Endodermal cell (in vitro differentiated cells): Measurements from ENCODE around the gene NAPA. TPM values are rescaled to one million over a fixed set of nuclear protein-coding genes. Genes with fewer than 3 reads are reported as not detected.

Source experiments
- DNase-seq: peaks from one replicate; pipeline ENCODE4 v3.0.0-alpha.2; 2017
- H3K27ac ChIP-seq: 2 replicates; pipeline ENCODE4 v1.5.1; 2013; ENCODE audit warnings: mild to moderate bottlenecking, low read depth, low read length, moderate library complexity
- H3K27me3 ChIP-seq: 2 replicates; pipeline ENCODE4 v1.6.1; 2013; ENCODE audit warnings: mild to moderate bottlenecking, low read length, moderate library complexity; ENCODE audit not compliant: insufficient read depth, control insufficient read depth, poor library complexity, severe bottlenecking
- H3K36me3 ChIP-seq: 2 replicates; pipeline ENCODE4 v1.7.0; 2013; ENCODE audit warnings: mild to moderate bottlenecking, low read length, moderate library complexity; ENCODE audit not compliant: control insufficient read depth, insufficient read depth
- H3K4me1 ChIP-seq: one replicate; pipeline ENCODE4 v1.7.0; 2013; ENCODE audit warnings: low read length; ENCODE audit not compliant: control insufficient read depth, insufficient read depth
- H3K4me3 ChIP-seq: 2 replicates; pipeline ENCODE4 v1.5.1; 2013; ENCODE audit warnings: mild to moderate bottlenecking, low read length, moderate library complexity
- H3K9ac ChIP-seq: 2 replicates; pipeline ENCODE4 v1.6.1; 2013; ENCODE audit warnings: mild to moderate bottlenecking, low read length, moderate library complexity; ENCODE audit not compliant: poor library complexity, severe bottlenecking; ENCODE audit errors: extremely low read depth
- H3K9me3 ChIP-seq: 2 replicates; pipeline ENCODE4 v1.6.1; 2013; ENCODE audit warnings: mild to moderate bottlenecking, low read length, moderate library complexity; ENCODE audit not compliant: control insufficient read depth
- H3K27ac Mint-ChIP-seq: 2 replicates; pipeline ENCODE4 v1.8.0; 2020; ENCODE audit warnings: mixed read lengths
- H3K27me3 Mint-ChIP-seq: 2 replicates; pipeline ENCODE4 v1.8.0; 2021; ENCODE audit warnings: mild to moderate bottlenecking, mixed read lengths; ENCODE audit not compliant: insufficient read depth
- H3K36me3 Mint-ChIP-seq: 2 replicates; pipeline ENCODE4 v1.8.0; 2020; ENCODE audit warnings: low read depth, mixed read lengths
- H3K4me1 Mint-ChIP-seq: 2 replicates; pipeline ENCODE4 v1.8.0; 2020; ENCODE audit warnings: mixed read lengths
- H3K4me3 Mint-ChIP-seq: 2 replicates; pipeline ENCODE4 v1.8.0; 2020; ENCODE audit warnings: mild to moderate bottlenecking, moderate library complexity, mixed read lengths
- H3K9me3 Mint-ChIP-seq: 2 replicates; pipeline ENCODE4 v1.8.0; 2020; ENCODE audit warnings: mild to moderate bottlenecking, mixed read lengths
- CTCF ChIP-seq: fragments of 200-600 bp; sonication (generic); conservative IDR thresholded peaks from 2 replicates; pipeline ENCODE4 v1.5.0; 2021; ENCODE audit warnings: antibody characterized with exemption, mild to moderate bottlenecking
- WGBS, 2 experiments: methylation state at CpG; one replicate each; pipeline versions ENCODE4 v1.1.5 to v1.1.7; 2013; ENCODE audit warnings: missing lambda C conversion rate in 2 of 2, mixed read lengths in 1 of 2; ENCODE audit not compliant: insufficient coverage in 1 of 2, insufficient read length in 1 of 2; 5-methylcytosine and 5-hydroxymethylcytosine counted together
- total RNA-seq, 2 donors: library from RNA; stranded (reverse); fragmentation: NEBNext Ultra II Directional in 1 of 2; extraction: Animal tissue kit (Norgen Biotek cat#: 25700) in 1 of 2; gene quantifications; 2 replicates in 1 of 2; 3 replicates in 1 of 2; pipeline ENCODE4 v1.2.1, GENCODE V29; 2021

Gene NAPA
- total RNA-seq, 2 donors from 2014 or later = 66.0 to 73.9 TPM

GRCh38 chr19:47490031-47490430 lies 24.8 kb downstream of the NAPA start:
- 90 to 100% methylated on average over 1 to 7 of the region's 7 CpGs for WGBS, 2 experiments
- Mint-ChIP-seq H3K27ac (no peak overlapping the region), H3K4me3 (no peak overlapping the region)

GRCh38 chr19:47489072-47489914 lies 25.6 kb downstream of the NAPA start:
- Histone ChIP-seq H3K4me1 (no peaks in the 10 kb centered on the region), H3K9me3 (no peaks in the 10 kb centered on the region), H3K27me3 (no peaks in the 10 kb centered on the region), H3K9ac (no peak overlapping the region), H3K27ac (no peak overlapping the region), H3K4me3 (no peak overlapping the region), H3K36me3 (peaks cover 30% of the 10 kb centered on the region)
- Mint-ChIP-seq H3K9me3 (no peaks in the 10 kb centered on the region), H3K4me3 (no peak overlapping the region), H3K36me3 (peaks cover 27% of the 10 kb centered on the region), H3K27me3 (no peaks in the 10 kb centered on the region), H3K4me1 (no peaks in the 10 kb centered on the region), H3K27ac (no peak overlapping the region)
- TF ChIP-seq CTCF = no peak
- 94 to 96% methylated on average over 8 to 17 of the region's 17 CpGs for WGBS, 2 experiments
- no peak for DNase-seq

More at GRCh38 chr19:47490031-47490430, 24.8 kb downstream of the NAPA start:
- Histone ChIP-seq H3K27me3 (no peaks in the 10 kb centered on the region), H3K4me1 (no peaks in the 10 kb centered on the region), H3K9me3 (no peaks in the 10 kb centered on the region), H3K27ac (no peak overlapping the region), H3K4me3 (no peak overlapping the region), H3K9ac (no peak overlapping the region), H3K36me3 (peaks cover 28% of the 10 kb centered on the region)
- H3K4me1 Mint-ChIP-seq = no peaks in the 10 kb centered on the region
- DNase-seq = no peak
- H3K9me3 Mint-ChIP-seq = no peaks in the 10 kb centered on the region
- no peaks in the 10 kb centered on the region for H3K27me3 Mint-ChIP-seq
- H3K36me3 Mint-ChIP-seq = peaks cover 27% of the 10 kb centered on the region
- no peak for TF ChIP-seq CTCF

- Mint-ChIP-seq H3K4me3 (no peak overlapping the region), H3K4me1 (peaks cover 3% of the 10 kb centered on the region), H3K9me3 (no peaks in the 10 kb centered on the region), H3K36me3 (peaks cover 22% of the 10 kb centered on the region), H3K27me3 (no peaks in the 10 kb centered on the region), H3K27ac (no peak overlapping the region)
- H3K27ac ChIP-seq = no peak overlapping the region
- H3K9me3 ChIP-seq = no peaks in the 10 kb centered on the region
- no peak overlapping the region for H3K4me3 ChIP-seq
- 94 to 96% methylated on average over 19 of the region's 19 CpGs for WGBS, 2 experiments
- no peaks in the 10 kb centered on the region for H3K27me3 ChIP-seq
- DNase-seq = no peak
- H3K9ac ChIP-seq = no peak overlapping the region
- no peaks in the 10 kb centered on the region for H3K4me1 ChIP-seq
- peaks cover 30% of the 10 kb centered on the region for H3K36me3 ChIP-seq
- no peak for TF ChIP-seq CTCF
Measured at GRCh38 chr19:47487551-47488515, 27.0 kb downstream of the NAPA start.
